NCI-H524 (cell line): ENCODE data around the gene TGFBR2.
"Not testable (repeated sequence)": the region's sequence is repeated elsewhere in the genome, so short reads cannot be mapped to it uniquely, and the experiment has no call there.

Experiments used
- DNase-seq, 2 experiments: peaks; one replicate each; lab custom pipeline; 2025; lab: John Stamatoyannopoulos, UW

The TGFBR2 gene

DNA sequence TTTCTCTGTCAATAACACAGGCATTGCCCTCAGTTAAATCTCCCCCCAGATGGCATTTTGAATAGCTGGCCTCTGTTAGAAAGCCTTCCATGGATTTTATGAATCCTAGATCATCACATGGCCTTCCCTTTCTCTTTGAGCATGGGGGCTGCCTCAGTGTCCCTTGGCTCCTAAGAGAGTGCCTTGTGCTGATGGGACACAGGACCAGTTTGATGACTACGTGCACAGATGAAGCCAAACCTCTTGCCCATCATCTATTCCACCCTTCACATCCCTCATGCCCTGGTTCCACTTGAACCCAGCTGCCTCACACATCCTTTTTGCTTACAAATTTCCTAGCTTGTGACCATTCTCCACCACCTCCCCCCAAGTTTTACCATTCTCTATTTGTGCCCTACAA lies 12.9 kb downstream of the TGFBR2 start:
- no peak for DNase-seq

DNA sequence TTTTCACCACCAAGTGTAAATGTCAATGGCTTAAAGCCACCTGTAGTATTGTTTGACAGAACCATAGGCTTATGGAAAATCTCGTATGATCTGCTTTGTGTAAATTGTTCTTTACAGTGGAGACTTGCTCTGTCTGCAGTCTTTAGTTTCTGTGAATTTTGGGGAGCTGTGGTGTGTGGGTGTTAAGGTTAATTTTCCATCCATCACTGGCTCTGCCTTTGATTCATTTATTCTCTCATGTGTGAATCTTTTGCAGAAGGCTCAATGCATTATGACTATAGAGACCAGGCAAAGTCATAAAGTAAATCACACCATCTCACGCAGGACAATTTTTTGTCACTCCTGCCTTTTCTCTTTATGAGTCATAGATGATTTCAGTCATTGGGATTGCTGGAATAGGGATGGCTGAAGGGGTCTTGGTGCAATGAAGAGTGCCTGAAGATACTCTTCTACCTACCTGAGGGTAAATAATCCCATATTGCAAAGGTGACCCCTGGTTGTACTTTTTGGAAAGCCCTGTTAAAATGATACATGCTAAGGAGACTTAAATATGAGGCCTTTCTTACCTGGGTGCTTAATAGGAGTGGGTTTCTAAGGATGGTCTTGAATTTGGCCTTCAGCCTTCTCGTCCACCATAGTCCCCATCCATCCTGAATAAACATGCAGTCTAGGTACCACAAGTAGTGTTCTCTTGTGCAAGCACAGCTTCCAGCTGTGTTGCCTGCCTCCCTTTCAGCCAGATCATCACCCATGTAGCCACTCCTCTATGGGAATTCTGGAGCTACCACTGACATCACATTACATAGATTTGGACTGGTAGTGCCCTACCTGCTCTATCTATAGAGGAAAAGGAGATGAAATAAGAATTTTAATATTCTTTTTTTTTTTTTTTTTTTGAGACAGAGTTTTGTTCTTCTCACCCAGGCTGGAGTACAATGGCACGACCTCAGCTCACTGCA lies 14.3 kb downstream of the TGFBR2 start:
- DNase-seq: no peak

- no peak for DNase-seq
Observed at GRCh38 chr3:30621576-30621975, 15.2 kb downstream of the TGFBR2 start.

- DNase-seq: no peak
Observed at GRCh38 chr3:30622047-30622545, 15.7 kb downstream of the TGFBR2 start.

DNA sequence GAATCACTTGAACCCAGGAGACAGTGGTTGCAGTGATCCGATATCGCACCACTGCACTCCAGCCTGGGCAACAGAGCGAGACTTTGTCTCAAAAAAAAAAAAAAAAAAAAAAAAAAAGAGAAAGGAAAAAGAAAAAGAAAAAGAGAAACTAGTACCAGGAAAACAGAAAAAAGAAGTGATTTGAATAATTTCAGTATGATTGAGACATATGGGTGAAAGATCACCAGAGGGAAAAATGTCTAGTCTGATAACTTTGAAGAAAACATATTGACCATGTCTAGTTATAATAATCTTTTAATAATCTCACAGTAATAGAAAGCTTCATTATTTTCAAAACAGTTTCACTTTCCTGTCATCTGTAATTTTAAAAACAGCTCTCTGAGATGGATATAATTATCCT lies 16.4 kb downstream of the TGFBR2 start:
- no peak for DNase-seq

GRCh38 chr3:30623351-30623750 lies 16.9 kb downstream of the TGFBR2 start:
- DNase-seq: no peak

- not testable (repeated sequence) for DNase-seq
Observed at GRCh38 chr3:30624480-30624879, 18.1 kb downstream of the TGFBR2 start.

DNA sequence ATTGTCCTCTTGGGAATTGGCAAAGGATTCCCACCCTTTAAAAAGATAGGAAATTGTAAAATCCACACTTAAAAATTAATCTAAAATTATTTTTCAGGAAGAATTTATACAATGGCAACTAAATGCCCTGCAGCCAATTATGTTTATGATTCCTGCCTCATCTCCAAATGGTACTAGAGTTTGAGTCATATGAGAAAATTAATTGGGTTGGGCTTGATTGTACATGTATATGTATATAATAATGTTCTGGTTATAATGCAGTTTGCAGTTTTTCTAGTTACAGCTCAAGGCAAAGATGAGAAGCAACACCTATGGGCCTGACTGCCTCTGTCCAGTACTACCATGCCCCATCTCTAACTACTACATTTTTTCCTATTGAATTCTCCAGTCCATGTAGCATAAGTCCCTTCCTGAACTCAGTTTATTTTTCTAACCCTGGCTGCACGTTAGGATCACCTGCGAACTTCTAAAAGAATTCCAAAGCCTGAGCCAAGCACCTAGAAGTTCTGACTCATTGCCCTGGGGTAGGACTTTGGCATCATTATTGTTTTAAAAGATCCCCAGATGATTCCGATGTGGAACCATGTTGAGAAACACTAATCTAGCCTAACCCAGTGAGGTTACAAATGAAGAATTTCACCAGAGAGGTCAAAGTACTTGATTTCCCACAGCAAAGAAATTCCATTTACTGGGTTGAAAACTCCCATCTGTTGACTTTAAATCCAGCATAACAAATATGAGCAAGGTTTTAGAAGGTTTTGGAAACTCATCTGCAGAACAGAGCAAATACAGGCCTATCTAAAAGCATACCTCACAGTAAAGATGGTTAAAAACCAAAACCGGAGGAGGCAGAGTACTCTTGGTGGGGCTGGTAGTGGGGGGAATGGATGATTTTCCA lies 19.4 kb downstream of the TGFBR2 start:
- DNase-seq: no peak

DNA sequence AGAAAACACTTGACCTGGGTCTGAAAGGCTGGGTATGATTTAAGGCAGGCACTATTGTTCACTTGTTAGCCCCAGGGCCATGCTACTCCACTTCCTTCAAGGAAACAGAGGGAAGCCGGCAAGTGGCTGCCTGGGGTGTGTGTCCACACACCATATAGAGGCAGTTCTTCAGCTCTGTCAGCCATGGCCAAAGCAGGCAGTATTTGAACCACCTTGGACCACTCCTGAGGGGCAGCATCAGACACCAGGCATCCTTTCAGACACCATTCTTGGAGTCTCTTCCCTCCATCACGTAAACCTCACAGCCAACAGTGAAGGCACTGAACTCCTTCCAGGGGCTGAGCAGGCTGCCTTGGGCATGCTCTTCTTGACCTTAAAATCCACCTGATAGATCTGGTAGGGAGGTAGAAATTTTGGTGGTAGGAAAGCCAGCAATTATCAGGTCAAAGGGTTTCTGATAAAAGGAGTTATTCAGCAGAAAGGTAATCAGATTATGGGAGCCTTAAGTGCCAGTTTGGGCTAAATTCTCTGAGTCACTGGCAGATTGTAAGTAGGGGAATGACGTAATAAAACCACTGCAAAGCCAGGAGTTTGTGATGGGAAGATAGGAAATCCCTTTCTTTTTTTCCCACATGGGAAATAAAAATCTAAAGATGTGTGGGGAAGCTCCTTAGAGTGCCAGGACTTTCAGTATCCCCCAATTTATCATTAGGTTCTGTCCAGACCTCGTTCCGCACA lies 20.2 kb downstream of the TGFBR2 start:
- DNase-seq: peak in 1 of 2 experiments; percentile 11

GRCh38 chr3:30628205-30628900 lies 22.0 kb downstream of the TGFBR2 start:
- peak; percentile 57 to 89 for DNase-seq

DNA sequence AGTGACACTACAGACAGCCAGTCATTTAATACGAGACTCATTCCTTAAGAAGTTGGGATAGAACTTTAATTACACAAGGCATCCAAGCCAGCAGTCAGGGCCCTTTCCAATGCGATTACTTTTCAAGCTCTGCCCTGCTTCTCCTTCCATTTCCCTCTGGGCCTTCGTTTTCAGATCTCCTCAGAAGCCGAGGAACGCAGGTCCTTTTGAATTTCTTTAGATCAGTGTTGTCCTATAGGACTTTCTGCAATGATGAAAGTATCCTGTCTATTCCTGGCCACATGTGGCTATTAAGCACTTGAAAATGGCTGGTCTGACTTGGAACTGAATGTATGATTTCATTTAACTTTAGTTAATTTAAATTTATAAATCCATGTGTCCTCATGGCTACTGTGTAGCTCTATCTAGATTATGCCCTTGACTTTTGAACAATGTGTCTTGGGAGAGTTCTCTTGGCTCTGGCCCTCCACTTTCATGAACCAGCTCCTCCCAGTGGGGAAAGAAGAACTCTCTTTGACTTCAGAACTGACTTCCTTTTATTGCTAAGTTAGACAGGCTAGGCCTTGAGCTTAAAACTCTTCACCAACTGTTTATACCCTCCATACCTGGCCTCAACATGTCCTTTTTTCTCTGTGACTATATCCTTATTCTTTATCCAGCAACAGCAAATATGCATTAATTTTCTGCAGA lies 22.6 kb downstream of the TGFBR2 start:
- no peak for DNase-seq

- no peak for DNase-seq
Observed at GRCh38 chr3:30629746-30630145, 23.3 kb downstream of the TGFBR2 start.

GRCh38 chr3:30630238-30631030 lies 24.0 kb downstream of the TGFBR2 start:
- DNase-seq: peak in 1 of 2 experiments; percentile 53

DNA sequence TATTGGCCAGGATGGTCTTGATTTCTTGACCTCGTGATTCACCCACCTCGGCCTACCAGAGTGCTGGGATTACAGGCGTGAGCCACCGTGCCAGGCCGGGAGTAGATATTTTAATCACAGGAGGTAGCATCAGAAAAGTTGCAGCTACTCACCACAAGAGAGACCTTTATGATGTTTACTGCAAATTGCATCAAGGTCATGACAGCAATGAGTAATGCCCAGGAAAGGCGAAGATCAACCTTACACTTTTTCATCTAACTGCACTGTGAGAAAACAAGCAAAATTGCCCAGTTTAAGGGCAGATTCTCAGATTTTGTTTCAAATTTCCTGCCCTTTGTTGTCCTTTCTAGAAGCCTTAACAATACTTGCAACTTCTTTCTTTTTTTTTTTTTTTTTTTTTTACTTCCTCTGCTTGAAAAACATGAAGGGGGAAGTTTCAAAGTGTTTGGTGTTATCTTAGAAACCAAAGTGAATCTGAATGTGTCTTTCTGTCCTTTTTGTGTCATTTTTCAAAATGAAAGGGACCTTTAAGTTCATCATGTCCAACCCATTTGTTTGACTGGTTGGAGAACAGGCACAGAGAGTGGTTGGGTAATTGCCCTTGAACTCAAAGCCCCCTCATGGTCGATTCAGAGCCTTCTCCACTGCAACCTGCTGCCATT lies 25.0 kb downstream of the TGFBR2 start:
- DNase-seq: no peak

DNA sequence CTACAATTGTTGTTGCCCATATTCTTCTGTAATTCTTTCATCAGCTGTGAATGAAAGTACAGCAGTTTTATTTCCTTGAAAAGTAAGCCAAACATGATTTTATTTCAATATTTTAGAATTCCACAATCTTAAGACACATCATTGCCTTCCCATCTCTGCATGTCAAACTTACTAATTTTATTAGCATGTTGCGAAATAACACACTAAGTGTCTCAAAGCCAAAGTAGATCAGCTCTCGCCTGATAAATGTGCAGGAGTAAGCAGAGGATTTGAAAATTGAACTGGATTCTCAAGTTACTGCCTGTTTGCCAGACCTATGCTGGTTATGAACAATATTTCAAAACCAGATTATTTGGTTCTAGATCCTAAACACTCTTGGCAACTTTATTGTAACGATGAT lies 25.7 kb downstream of the TGFBR2 start:
- no peak for DNase-seq

- DNase-seq: no peak
Observed at GRCh38 chr3:30632521-30632920, 26.1 kb downstream of the TGFBR2 start.

DNA sequence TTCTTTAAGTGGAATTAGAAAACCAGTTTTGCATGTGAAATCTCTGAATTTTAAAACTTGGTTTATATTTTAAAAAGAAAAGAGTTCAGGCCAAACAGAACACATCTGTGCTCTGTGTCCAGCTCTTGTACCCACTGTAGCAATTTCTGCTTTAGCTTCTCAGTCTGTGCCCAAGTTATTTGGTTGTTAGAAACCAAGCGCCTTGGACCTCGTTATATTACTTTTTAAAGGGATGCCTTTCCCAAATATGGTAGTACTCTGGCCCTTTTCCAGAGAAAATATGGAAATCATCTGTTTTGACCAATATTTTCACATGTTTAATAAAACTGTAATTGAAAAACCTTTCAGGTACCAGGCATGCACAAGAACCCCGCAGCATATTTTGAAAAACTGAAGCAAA lies 27.3 kb downstream of the TGFBR2 start:
- no peak for DNase-seq

GRCh38 chr3:30634761-30635735 lies 28.6 kb downstream of the TGFBR2 start:
- DNase-seq: no peak
